Hippocampal formation (tissue), 2 donors: ENCODE data around the gene COLEC12.

Experiments used
- DNase-seq, 2 donors: peaks; one replicate each; lab custom pipeline; 2025; lab: John Stamatoyannopoulos, UW

COLEC12 gene

GRCh38 chr18:362311-363290, 137.9 kb downstream of the COLEC12 start:
- DNase-seq: no peak

GRCh38 chr18:361941-362310, 138.6 kb downstream of the COLEC12 start:
- DNase-seq: no peak

GRCh38 chr18:361100-361732, 139.3 kb downstream of the COLEC12 start:
- DNase-seq: no peak

- no peak for DNase-seq
Measured at GRCh38 chr18:360676-361075, 139.8 kb downstream of the COLEC12 start.

GRCh38 chr18:356778-357177, 143.7 kb downstream of the COLEC12 start:
- DNase-seq: no peak

- no peak for DNase-seq
Measured at GRCh38 chr18:355678-356077, 144.8 kb downstream of the COLEC12 start.

GRCh38 chr18:354471-354870, 146.0 kb downstream of the COLEC12 start:
- no peak for DNase-seq

- DNase-seq: no peak
Measured at GRCh38 chr18:354003-354402, 146.5 kb downstream of the COLEC12 start.

GRCh38 chr18:352438-352837, 148.1 kb downstream of the COLEC12 start:
- DNase-seq: no peak

- DNase-seq: no peak
Measured at GRCh38 chr18:350953-351572, 149.4 kb downstream of the COLEC12 start.

- DNase-seq: no peak
Measured at GRCh38 chr18:346600-346999, 153.9 kb downstream of the COLEC12 start.

GRCh38 chr18:341102-341501, 159.4 kb downstream of the COLEC12 start:
- DNase-seq: no peak

- no peak for DNase-seq
Measured at GRCh38 chr18:340044-340443, 160.5 kb downstream of the COLEC12 start.

GRCh38 chr18:339200-339599, 161.3 kb downstream of the COLEC12 start:
- DNase-seq: no peak

GRCh38 chr18:336713-337112, 163.8 kb downstream of the COLEC12 start:
- no peak for DNase-seq

- DNase-seq: no peak
Measured at GRCh38 chr18:335733-336132, 164.8 kb downstream of the COLEC12 start.

GRCh38 chr18:334575-335132, 165.8 kb downstream of the COLEC12 start:
- DNase-seq: no peak

- DNase-seq: peak; percentile 8 to 13
Measured at GRCh38 chr18:332721-333510, 167.6 kb downstream of the COLEC12 start.

- DNase-seq: no peak
Measured at GRCh38 chr18:332007-332406, 168.5 kb downstream of the COLEC12 start.

- DNase-seq: peak; percentile 13 to 23
Measured at GRCh38 chr18:331221-331821, 169.2 kb downstream of the COLEC12 start.

GRCh38 chr18:328928-329327, 171.6 kb downstream of the COLEC12 start:
- no peak for DNase-seq
